Measurements from ENCODE around the gene CHI3L1.

DNA sequence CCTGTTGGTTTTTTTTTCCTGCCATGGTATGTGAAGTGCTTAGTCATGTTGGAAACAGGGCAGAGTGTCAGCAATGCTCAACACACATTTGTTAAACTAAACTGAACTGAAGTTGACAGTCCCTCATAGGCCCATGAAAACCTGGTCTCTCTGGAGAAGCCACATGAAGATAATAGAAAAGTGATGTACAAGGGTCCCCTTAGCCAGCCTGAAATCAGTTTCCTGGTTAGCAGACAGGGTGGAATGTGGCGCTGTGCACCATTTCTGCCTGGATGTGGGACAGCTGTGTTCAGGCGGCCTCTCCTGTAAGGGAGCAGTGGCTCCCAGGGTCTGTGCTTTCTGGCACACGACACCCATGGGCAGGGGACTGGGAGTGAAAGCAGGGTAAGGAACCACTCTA is 9.9 kb upstream of the CHI3L1 start:
- no peak for TF ChIP-seq EZH2 (IDR thresholded peaks at IDR 0.05; ENCODE audit: insufficient read depth, poor library complexity, severe bottlenecking)
- no peak for TF ChIP-seq EZH2phosphoT487 (IDR thresholded peaks at IDR 0.05; ENCODE audit: insufficient read depth, low read depth)

All from GM23248 (cell line).